ENCODE measurements around the gene SLC45A2. TPM values are rescaled to one million over a fixed set of nuclear protein-coding genes. Genes with fewer than 3 reads are reported as not detected.

SLC45A2 gene
- total and polyA plus RNA-seq, 9 of the 15 experiments (the other 6 are each of a cell fraction or from before 2014, with no cell fraction given) = 0.03 to 0.29 (median 0.14) TPM; not detected in 4

DNA sequence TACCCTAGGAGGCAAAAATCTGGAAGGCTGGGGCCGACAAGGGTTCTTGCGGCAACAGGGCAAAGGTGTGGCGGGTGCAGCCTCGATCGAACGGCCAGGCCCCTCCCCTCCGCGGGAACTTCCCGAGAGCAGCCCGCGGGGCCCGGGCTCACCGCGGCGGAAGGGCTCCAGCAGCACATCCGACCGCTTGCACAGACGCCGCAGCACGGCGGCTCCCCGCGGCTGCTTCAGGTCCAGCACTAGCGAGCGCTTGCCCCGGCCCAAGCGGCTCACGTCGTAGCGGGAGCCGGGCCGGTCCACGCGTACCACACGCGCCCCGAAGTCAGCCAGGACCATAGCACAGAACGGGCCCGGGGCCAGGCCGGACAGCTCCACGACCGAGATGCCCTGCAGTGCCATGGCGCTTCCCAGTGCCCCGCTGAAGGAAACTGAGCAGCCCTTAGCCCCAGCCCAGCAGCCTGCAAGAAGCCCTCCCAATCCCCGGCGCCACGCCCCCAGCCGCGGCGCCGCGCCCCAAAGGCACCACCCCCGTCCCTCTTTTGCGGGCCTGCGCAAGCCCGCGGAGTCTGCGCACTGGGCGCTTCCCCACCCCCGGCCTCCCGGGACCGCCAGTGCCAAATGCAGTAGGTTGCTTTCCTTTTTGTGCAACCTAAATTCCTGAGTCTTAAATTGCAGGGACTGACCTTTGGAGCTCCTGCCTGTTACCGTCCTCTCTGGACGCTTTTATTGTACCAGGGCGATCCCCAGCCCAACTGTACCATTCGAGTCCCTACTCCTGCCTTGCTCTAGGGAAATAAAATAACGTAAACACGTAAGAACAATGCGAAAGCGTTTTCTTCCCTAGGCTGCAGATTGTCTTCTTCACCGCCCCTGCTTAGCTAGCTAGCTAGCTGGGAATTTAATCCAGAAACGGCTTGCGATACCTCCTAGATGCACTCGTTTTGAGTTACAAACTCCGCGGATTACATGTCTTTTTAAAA, 23.4 kb upstream of the SLC45A2 start, which contains the start of gene AMACR (continued):
- TF ChIP-seq, protein P1, sequence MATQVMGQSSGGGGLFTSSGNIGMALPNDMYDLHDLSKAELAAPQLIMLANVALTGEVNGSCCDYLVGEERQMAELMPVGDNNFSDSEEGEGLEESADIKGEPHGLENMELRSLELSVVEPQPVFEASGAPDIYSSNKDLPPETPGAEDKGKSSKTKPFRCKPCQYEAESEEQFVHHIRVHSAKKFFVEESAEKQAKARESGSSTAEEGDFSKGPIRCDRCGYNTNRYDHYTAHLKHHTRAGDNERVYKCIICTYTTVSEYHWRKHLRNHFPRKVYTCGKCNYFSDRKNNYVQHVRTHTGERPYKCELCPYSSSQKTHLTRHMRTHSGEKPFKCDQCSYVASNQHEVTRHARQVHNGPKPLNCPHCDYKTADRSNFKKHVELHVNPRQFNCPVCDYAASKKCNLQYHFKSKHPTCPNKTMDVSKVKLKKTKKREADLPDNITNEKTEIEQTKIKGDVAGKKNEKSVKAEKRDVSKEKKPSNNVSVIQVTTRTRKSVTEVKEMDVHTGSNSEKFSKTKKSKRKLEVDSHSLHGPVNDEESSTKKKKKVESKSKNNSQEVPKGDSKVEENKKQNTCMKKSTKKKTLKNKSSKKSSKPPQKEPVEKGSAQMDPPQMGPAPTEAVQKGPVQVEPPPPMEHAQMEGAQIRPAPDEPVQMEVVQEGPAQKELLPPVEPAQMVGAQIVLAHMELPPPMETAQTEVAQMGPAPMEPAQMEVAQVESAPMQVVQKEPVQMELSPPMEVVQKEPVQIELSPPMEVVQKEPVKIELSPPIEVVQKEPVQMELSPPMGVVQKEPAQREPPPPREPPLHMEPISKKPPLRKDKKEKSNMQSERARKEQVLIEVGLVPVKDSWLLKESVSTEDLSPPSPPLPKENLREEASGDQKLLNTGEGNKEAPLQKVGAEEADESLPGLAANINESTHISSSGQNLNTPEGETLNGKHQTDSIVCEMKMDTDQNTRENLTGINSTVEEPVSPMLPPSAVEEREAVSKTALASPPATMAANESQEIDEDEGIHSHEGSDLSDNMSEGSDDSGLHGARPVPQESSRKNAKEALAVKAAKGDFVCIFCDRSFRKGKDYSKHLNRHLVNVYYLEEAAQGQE (IDR thresholded peaks at IDR 0.05; ENCODE audit: borderline replicate concordance) = peak; percentile 58
- TF ChIP-seq, protein P1 (CRISPR knock-in tag; IDR thresholded peaks at IDR 0.05; ENCODE audit: low read depth) = peak; percentile 72
- TF ChIP-seq ZKSCAN8 (CRISPR knock-in tag; IDR thresholded peaks at IDR 0.05) (no peak), EP400 (IDR thresholded peaks at IDR 0.05) (peak; percentile 71)

Data from K562 (cell line).